Loucy (cell line): ENCODE data around the gene FARSA.

Experiments used
- H2AFZ ChIP-seq: fragments of 200-600 bp; sonication (generic); 2 replicates; pipeline ENCODE4 v1.6.0; 2016; ENCODE audit warnings: antibody characterized with exemption, mild to moderate bottlenecking, low read length, moderate library complexity
- H3F3A ChIP-seq: fragments of 200-600 bp; 2 replicates; pipeline ENCODE4 v1.6.0; 2016; ENCODE audit warnings: antibody characterized with exemption, low read depth, mild to moderate bottlenecking
- H3K27me3 ChIP-seq: fragments of 200-600 bp; sonication (generic); 2 replicates; pipeline ENCODE4 v1.6.1; 2014; ENCODE audit warnings: low read length, mild to moderate bottlenecking; ENCODE audit not compliant: insufficient read depth, poor library complexity, severe bottlenecking
- H3K36me3 ChIP-seq: fragments of 200-600 bp; sonication (generic); 2 replicates; pipeline ENCODE4 v1.6.1; 2016; ENCODE audit warnings: low read length; ENCODE audit not compliant: insufficient read depth
- H3K4me1 ChIP-seq: fragments of 200-600 bp; sonication (generic); 2 replicates; pipeline ENCODE4 v1.5.1; 2014; ENCODE audit warnings: low read length, mild to moderate bottlenecking; ENCODE audit not compliant: insufficient read depth, poor library complexity, severe bottlenecking
- H3K4me2 ChIP-seq: fragments of 200-600 bp; sonication (generic); 2 replicates; pipeline ENCODE4 v1.6.0; 2014; ENCODE audit warnings: antibody characterized with exemption, low read length, low read depth, mild to moderate bottlenecking; ENCODE audit not compliant: poor library complexity, severe bottlenecking
- H3K4me3 ChIP-seq: fragments of 200-600 bp; sonication (generic); 2 replicates; pipeline ENCODE4 v1.5.1; 2014; ENCODE audit warnings: low read length, mild to moderate bottlenecking, mixed read lengths; ENCODE audit not compliant: poor library complexity, severe bottlenecking
- H3K79me2 ChIP-seq: fragments of 200-600 bp; sonication (generic); 2 replicates; pipeline ENCODE4 v1.6.1; 2014; ENCODE audit warnings: low read length; ENCODE audit not compliant: insufficient read depth
- H3K9ac ChIP-seq: fragments of 200-600 bp; sonication (generic); 2 replicates; pipeline ENCODE4 v1.6.0; 2014; ENCODE audit warnings: mild to moderate bottlenecking, low read depth, low read length, moderate library complexity; ENCODE audit not compliant: poor library complexity, severe bottlenecking
- H3K9me2 ChIP-seq: fragments of 200-600 bp; sonication (generic); replicated peaks from 2 replicates; pipeline ENCODE4 v1.6.1; 2016; ENCODE audit warnings: low read depth, low read length, mixed read lengths
- H3K9me3 ChIP-seq: fragments of 200-600 bp; sonication (generic); 2 replicates; pipeline ENCODE4 v1.6.1; 2014; ENCODE audit warnings: mild to moderate bottlenecking, antibody characterized with exemption, low read length, low read depth; ENCODE audit not compliant: insufficient read depth
- H4K20me1 ChIP-seq: fragments of 200-600 bp; sonication (generic); 2 replicates; pipeline ENCODE4 v1.6.0; 2014; ENCODE audit warnings: antibody characterized with exemption, low read length, mild to moderate bottlenecking; ENCODE audit not compliant: insufficient read depth, poor library complexity, severe bottlenecking
- CTCF ChIP-seq: fragments of 200-600 bp; sonication (generic); conservative IDR thresholded peaks from 2 replicates; pipeline ENCODE4 v1.5.1; 2014; ENCODE audit warnings: mild to moderate bottlenecking, antibody characterized with exemption, low read length
- EZH2phosphoT487 ChIP-seq: fragments of 200-600 bp; IDR thresholded peaks from 2 replicates; pipeline ENCODE4 v1.6.1; 2018; ENCODE audit warnings: antibody characterized with exemption, mild to moderate bottlenecking, moderate library complexity, borderline replicate concordance

The FARSA gene

GRCh38 chr19:12933287-12934072 is at the start of gene FARSA:
FARSA (minus strand) TSS chr19:12933711; CDS start chr19:12933696, 15 bp downstream.
- Histone ChIP-seq H3K9ac (peak within 1 kb of the TSS; percentile 96), H3K4me2 (peak within 1 kb of the TSS; percentile 99), H3K4me3 (peak within 1 kb of the TSS; percentile 95), H2AFZ (peak within 1 kb of the TSS; percentile 83), H3K4me1 (peaks cover 52% of the 10 kb centered on the region), H3F3A (peaks cover 9% of the 10 kb centered on the region), H4K20me1 (peaks cover 25% of the 10 kb centered on the region), H3K27me3 (peaks cover 4% of the 10 kb centered on the region), H3K9me3 (no peaks in the 10 kb centered on the region), H3K9me2 (no peaks in the 10 kb centered on the region), H3K36me3 (peaks cover 11% of the 10 kb centered on the region; the same call in 1 of the 2 replicates), H3K79me2 (peaks cover 63% of the 10 kb centered on the region)
- TF ChIP-seq EZH2phosphoT487 (no peak), CTCF (no peak)

- H3K79me2 ChIP-seq: no peaks in the 10 kb centered on the region
- TF ChIP-seq CTCF (no peak), EZH2phosphoT487 (no peak)
- peak overlapping the region; percentile 69 for H3K4me3 ChIP-seq
- H3K36me3 ChIP-seq: no peaks in the 10 kb centered on the region
- H3K9me2 ChIP-seq: no peaks in the 10 kb centered on the region
- peak overlapping the region; percentile 71 for H3K4me2 ChIP-seq
- H3F3A ChIP-seq: no peaks in the 10 kb centered on the region
- no peaks in the 10 kb centered on the region for H4K20me1 ChIP-seq
- H3K9me3 ChIP-seq: no peaks in the 10 kb centered on the region
- peak overlapping the region; percentile 81; the same call in 1 of the 2 replicates for H2AFZ ChIP-seq
- H3K27me3 ChIP-seq: no peaks in the 10 kb centered on the region
- H3K9ac ChIP-seq: no peak overlapping the region
- no peaks in the 10 kb centered on the region for H3K4me1 ChIP-seq
Observed at GRCh38 chr19:12983091-12983490, 49.6 kb upstream of the FARSA start.

- Histone ChIP-seq H3K36me3 (no peaks in the 10 kb centered on the region), H3K4me3 (no peak overlapping the region), H3K27me3 (no peaks in the 10 kb centered on the region), H3K9ac (no peak overlapping the region), H3K9me2 (no peaks in the 10 kb centered on the region), H3F3A (no peaks in the 10 kb centered on the region), H3K4me2 (no peak overlapping the region), H4K20me1 (no peaks in the 10 kb centered on the region), H3K4me1 (no peaks in the 10 kb centered on the region), H3K9me3 (no peaks in the 10 kb centered on the region), H2AFZ (no peak overlapping the region), H3K79me2 (no peaks in the 10 kb centered on the region)
- no peak for TF ChIP-seq CTCF
- TF ChIP-seq EZH2phosphoT487: no peak
Observed at GRCh38 chr19:12982648-12983047, 49.1 kb upstream of the FARSA start.
